ENCODE measurements around the gene ENKD1.

ENKD1 gene

DNA sequence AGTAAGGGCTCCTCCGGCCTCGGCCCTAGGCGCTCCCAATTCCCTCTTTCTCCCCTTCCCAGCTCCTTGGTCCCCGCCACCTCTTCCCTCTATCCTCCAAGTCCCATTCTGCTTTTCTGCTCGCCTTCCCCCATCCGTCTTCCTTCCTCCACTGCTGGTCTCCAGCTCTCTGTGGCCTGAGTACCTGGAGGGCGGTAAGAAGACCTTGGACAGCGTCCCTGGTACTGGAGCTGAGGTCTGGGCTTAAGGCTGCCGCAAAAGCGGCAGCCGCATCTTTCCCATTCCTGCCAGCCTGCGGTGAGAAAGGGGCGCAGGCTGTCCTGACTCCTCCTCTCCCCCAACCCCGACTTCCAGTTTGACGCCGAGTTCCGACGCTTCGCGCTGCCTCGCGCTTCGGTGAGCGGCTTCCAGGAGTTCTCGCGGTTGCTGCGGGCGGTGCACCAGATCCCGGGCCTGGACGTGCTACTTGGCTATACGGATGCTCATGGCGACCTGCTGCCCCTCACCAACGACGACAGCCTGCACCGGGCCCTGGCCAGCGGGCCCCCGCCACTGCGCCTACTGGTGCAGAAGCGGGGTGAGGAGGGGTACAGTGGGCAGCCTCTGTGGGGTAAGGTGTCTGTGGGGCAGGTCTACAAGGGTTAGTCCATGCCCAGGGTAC lies 5.3 kb downstream of the ENKD1 start:
- H3K4me3 Mint-ChIP-seq: peak overlapping the region; percentile 87
- peaks cover 5% of the 10 kb centered on the region for H3K36me3 Mint-ChIP-seq
- no peak overlapping the region for H3K27ac Mint-ChIP-seq
- H3K4me1 Mint-ChIP-seq (ENCODE audit: low read depth): peaks cover 20% of the 10 kb centered on the region
- no peaks in the 10 kb centered on the region for H3K9me3 Mint-ChIP-seq (ENCODE audit: low read depth)
- no peaks in the 10 kb centered on the region for H3K27me3 Mint-ChIP-seq

DNA sequence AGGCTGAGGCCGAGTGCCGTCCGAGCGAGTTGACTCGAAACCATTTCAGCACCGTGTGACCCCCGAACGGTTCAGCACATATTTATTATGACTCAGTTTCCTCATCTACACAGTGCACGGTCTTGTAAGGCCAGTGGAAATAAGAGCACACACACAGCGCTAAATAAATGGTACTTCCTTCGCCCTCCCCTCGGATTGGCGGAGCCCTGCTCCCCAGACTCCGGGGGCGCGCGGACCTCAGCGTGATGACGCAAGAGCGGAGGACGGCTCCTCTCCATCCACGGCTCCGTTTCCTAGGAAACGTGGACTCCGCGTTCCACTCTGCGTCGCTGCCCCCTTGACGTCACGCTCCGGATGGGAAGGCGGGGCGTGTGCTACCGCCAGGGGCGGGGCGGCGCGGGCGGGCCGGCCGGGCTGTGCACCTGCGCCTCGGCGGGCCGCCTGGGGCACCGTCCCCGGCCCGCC lies 6.0 kb downstream of the ENKD1 start, which contains the start of gene PARD6A:
TSS of gene PARD6A (plus strand) at position 397 of the 465 bp plus-strand sequence. CDS start 79 bp downstream, outside the sequence.
- Mint-ChIP-seq H3K9me3 (ENCODE audit: low read depth) (no peaks in the 10 kb centered on the region), H3K27me3 (no peaks in the 10 kb centered on the region), H3K36me3 (peaks cover 5% of the 10 kb centered on the region), H3K4me3 (peak within 1 kb of the TSS; percentile 94), H3K27ac (peak within 1 kb of the TSS; percentile 93), H3K4me1 (ENCODE audit: low read depth) (peaks cover 20% of the 10 kb centered on the region)

DNA sequence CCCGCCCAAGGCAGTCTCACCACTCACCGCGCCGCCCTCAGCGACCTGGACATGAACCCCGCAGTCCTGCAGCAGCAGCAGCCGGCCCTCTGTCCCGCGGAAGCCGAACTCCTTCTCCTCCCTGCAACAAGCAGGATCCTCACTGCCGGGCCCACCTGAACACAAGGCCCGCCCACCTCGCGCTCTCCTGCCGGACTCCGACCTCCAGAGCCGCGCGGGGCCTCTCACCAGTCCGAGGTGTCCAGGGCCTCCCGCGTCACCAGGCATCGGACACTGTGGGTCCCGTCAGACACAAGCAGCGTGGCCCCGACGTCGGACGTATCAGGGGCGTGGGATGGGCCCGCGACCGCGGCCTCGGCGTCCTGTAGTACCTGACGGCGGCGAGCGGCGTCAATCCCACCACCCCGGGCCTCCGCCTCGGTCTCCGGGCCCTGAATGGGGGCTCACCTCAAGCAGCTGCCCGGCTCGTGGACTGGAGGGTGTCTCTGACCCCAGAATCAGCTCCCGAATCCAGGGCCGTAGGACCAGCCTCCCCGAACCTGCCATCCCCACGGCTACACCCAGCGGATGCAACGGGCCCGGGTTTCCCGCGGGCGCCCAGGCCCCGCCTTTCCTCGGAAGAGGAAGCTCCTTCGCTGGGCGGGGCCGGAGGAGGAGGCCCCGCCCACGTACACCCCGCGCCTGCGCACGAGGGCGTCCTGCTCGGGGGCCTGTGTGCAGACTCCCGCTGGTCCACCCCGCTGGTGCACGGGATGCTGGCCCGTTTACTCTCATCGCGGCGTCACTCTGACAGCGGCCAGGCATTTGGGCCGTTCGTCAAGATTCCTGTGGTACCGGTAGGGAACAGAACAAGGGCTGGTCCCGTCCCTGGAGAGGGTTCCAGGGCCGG lies 6.6 kb downstream of the ENKD1 start, which contains the start of gene ACD:
TSS of gene ACD (minus strand) at position 586 of the 889 bp plus-strand sequence. CDS start at position 546, 40 bp downstream.
- Mint-ChIP-seq H3K4me3 (peak within 1 kb of the TSS; percentile 94), H3K4me1 (ENCODE audit: low read depth) (peaks cover 20% of the 10 kb centered on the region), H3K9me3 (ENCODE audit: low read depth) (no peaks in the 10 kb centered on the region), H3K27me3 (no peaks in the 10 kb centered on the region), H3K27ac (peak within 1 kb of the TSS; percentile 93), H3K36me3 (peaks cover 5% of the 10 kb centered on the region)

DNA sequence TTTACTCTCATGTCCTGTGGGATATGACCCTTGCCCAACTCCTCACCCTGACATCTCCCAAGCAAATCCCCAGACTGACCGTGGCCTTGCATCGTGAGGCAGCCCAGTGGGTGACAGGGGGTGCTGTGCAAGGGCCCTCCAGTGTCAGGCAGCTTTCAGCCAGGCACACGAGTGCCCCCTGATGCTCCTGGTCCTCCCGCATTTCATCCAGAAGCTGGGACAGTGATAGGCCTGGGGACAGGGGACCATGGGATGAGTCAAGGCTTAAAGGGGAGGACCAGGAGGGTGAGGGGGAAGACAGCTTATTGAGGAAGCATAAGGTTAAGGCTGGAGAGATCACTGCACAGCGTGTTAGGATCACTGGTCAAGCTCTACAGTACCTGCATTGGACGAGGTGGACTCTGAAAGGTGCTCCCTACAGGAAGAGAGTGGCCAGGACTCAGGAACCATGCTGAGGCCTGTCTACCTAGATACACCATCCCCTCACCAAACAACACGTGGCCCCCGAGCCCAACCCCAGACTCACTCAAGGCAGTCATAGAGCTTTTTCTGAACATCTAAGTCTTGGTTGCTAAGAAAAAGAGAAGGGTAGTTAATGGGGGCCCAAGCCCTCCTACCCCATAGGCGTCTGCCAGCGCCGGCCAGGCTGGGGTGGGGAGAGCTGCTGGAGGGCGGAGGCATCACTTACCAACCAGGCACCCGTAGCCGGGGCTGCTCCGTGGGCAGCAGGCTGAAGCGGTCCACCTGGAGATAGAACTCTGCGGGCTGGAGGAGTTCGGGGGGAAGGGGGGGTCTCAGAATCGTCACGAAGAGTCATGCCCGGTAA lies 7.5 kb downstream of the ENKD1 start:
- Mint-ChIP-seq H3K27ac (peak overlapping the region; percentile 93), H3K27me3 (no peaks in the 10 kb centered on the region), H3K36me3 (no peaks in the 10 kb centered on the region)

DNA sequence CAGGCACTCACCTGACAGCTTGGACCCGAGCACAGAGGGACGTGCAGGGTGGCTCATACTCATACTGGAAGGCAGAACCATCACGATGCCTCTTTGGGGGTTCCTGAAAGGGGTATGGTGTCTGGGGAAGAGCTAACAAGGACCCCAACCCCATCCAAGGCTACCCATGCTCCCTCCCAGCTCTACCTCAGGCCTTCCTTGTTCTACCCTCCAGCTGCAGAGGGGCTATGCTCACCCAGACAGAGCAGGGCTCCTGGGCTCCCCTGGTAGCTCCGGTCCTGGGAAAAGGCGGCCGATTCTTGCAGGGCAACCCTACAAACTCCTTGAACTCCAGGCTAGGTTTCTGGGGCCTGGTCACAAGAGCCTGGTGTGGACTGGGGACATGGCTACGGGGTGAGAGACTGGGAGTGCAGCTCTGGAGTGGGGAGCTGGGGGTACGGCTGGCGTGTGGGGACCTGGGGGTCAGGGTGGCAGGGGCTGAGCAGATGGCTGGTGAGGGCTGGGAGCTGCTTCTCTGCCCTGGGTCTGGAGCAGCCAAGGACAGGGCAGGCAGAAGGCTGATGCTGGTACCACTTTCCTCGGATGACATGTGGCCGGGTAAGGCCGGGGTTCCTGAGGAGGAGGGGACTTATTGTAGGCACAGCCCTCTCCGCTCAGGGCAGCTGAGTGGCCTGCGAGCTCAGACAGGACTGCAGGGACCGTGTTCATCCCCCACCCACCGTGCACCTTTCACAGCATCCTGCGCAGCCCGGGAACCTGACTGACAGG lies 8.6 kb downstream of the ENKD1 start:
- H3K27me3 Mint-ChIP-seq: no peaks in the 10 kb centered on the region
- H3K4me3 Mint-ChIP-seq: peak overlapping the region; percentile 94
- H3K36me3 Mint-ChIP-seq: no peaks in the 10 kb centered on the region
- H3K27ac Mint-ChIP-seq: peak overlapping the region; percentile 46
- peaks cover 18% of the 10 kb centered on the region for H3K4me1 Mint-ChIP-seq (ENCODE audit: low read depth)
- no peaks in the 10 kb centered on the region for H3K9me3 Mint-ChIP-seq (ENCODE audit: low read depth)

More for the DNA sequence above, 7.5 kb downstream of the ENKD1 start:
- H3K9me3 Mint-ChIP-seq (ENCODE audit: low read depth): no peaks in the 10 kb centered on the region
- H3K4me3 Mint-ChIP-seq: peak overlapping the region; percentile 94
- H3K4me1 Mint-ChIP-seq (ENCODE audit: low read depth): peaks cover 20% of the 10 kb centered on the region

DNA sequence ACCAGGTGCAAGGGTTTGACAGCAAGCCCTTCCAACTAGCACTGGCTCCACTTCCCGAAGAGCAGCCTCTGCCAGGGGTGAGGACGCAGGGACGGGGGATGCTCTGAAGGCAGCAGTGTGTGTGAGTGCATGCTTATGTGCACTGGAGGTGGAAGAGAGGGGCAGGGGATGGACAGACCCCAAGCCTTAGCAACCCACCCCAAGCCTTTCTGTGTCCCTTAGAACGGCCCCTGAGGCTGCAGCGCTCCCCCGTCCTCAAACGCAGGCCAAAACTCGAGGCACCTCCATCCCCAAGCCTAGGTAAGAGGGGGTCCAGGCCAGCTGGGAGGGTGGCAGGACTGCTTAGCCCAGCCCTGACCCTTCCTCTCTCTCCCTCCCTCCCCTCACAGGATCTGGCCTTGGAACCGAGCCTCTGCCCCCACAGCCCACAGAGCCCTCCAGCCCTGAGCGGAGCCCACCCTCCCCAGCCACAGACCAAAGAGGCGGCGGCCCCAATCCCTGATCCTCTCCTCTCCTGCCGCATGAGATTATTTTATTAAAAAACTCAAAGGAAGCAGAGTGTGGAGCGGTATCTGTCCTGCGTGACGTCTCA lies 9.4 kb downstream of the ENKD1 start:
- H3K4me3 Mint-ChIP-seq: peak overlapping the region; percentile 32

DNA sequence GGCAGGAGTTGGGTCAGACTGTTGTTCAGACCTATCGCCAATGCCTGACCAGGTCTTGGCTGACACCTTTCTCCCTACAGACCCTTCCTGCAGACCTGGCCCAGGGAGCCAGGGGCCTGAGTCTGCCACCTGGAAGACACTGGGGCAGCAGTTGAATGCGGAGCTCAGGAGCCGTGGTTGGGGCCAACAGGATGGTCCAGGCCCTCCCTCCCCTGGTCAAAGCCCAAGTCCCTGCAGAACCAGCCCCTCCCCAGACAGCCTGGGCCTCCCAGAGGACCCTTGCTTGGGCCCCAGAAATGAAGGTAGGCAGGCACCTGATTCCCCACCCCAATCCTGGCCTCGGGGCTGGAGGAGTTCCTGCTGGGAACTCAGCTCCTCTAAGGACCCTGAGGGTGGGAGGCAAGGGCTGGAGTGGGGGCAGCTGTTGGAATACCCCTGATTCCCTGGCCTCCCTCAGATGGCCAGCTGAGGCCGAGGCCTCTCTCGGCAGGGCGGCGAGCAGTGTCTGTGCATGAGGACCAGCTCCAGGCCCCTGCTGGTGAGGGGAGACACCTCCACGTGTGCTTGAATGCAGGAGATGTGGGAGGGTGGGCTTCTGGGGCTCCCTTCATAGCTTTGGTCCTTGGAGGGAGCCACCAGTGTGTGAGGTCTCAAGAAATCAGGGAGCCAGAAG lies 10.1 kb downstream of the ENKD1 start:
- H3K36me3 Mint-ChIP-seq: peaks cover 2% of the 10 kb centered on the region
- H3K9me3 Mint-ChIP-seq (ENCODE audit: low read depth): no peaks in the 10 kb centered on the region
- no peaks in the 10 kb centered on the region for H3K27me3 Mint-ChIP-seq
- H3K4me1 Mint-ChIP-seq (ENCODE audit: low read depth): peaks cover 19% of the 10 kb centered on the region
- H3K27ac Mint-ChIP-seq: no peak overlapping the region
- no peak overlapping the region for H3K4me3 Mint-ChIP-seq

More for the DNA sequence above, 9.4 kb downstream of the ENKD1 start:
- H3K27ac Mint-ChIP-seq: peak overlapping the region; percentile 46
- H3K27me3 Mint-ChIP-seq: no peaks in the 10 kb centered on the region
- H3K4me1 Mint-ChIP-seq (ENCODE audit: low read depth): peaks cover 18% of the 10 kb centered on the region
- peaks cover under 1% of the 10 kb centered on the region for H3K36me3 Mint-ChIP-seq
- no peaks in the 10 kb centered on the region for H3K9me3 Mint-ChIP-seq (ENCODE audit: low read depth)

DNA sequence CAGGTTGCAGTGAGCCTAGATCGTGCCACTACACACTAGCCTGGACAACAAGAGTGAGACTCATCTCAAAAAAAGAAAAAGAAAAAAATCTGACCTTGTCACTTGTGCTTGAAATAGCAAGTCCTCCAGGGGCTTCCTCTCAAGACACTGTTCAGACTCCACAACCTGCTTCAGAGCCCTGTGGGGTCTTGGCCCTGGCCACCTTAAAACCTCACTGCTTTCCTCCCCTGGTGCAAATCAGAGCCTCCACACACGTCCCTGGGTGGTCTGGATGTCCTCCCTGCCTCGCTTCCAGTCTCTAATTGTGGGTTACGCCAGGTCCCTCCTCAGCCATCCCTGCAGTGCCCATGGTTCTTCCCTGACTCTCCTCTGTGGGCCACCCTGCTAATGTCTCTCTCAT lies 11.2 kb downstream of the ENKD1 start:
- H3K4me1 Mint-ChIP-seq (ENCODE audit: low read depth): peaks cover 15% of the 10 kb centered on the region
- no peak overlapping the region for H3K4me3 Mint-ChIP-seq
- H3K27ac Mint-ChIP-seq: peak overlapping the region; percentile 46
- H3K9me3 Mint-ChIP-seq (ENCODE audit: low read depth): no peaks in the 10 kb centered on the region
- H3K27me3 Mint-ChIP-seq: no peaks in the 10 kb centered on the region
- H3K36me3 Mint-ChIP-seq: peaks cover 2% of the 10 kb centered on the region

DNA sequence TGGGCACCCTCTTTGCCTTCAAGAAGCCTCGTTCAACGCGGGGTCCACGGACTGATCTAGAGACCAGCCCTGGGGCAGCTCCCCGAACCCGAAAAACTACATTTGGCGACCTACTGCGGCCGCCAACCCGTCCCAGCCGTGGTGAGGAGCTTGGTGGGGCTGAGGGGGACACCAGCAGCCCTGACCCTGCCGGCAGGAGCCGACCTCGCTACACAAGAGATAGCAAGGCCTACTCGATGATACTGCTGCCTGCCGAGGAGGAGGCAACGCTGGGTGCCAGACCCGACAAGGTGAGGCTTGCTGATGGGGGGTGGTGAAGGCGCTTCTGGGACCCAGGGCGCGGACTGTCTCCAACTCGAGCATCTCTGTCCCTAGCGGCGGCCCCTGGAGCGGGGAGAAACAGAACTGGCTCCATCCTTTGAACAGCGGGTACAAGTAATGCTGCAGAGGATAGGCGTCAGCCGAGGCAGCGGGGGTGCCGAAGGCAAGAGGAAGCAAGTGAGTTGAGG lies 12.1 kb downstream of the ENKD1 start:
- Mint-ChIP-seq H3K36me3 (peaks cover 2% of the 10 kb centered on the region), H3K9me3 (ENCODE audit: low read depth) (no peaks in the 10 kb centered on the region), H3K27me3 (no peaks in the 10 kb centered on the region), H3K4me3 (no peak overlapping the region), H3K27ac (no peak overlapping the region), H3K4me1 (ENCODE audit: low read depth) (peaks cover 14% of the 10 kb centered on the region)

DNA sequence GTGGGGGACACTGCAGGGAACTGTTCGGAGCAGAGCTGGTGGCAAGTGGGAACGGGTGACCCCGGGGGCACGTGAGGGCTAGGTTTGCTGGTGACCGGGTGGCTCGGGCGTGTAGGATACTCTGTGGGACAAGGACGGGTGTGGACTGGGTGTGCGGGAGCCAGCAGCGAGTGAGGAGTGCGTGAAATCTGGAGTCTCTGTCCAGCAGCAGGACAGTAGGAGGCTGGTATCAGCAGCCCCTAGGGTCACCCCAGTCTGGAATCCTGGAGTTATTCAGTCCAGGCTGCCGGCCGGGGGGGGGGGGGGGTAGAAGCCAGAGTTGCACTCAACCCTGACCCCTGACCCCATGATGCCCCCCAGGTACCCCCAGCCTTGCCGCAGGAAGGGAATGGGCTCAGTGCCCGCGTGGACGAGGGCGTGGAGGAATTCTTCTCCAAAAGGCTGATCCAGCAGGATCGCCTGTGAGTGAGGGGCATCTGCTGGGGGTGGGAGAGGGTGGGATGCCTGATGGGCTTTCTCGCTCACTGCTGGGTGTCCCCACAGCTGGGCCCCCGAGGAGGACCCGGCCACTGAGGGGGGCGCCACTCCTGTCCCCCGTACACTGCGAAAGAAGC lies 12.7 kb downstream of the ENKD1 start:
- Mint-ChIP-seq H3K27me3 (no peaks in the 10 kb centered on the region), H3K9me3 (ENCODE audit: low read depth) (no peaks in the 10 kb centered on the region), H3K36me3 (peaks cover 2% of the 10 kb centered on the region), H3K27ac (no peak overlapping the region), H3K4me3 (no peak overlapping the region), H3K4me1 (ENCODE audit: low read depth) (peaks cover 10% of the 10 kb centered on the region)

DNA sequence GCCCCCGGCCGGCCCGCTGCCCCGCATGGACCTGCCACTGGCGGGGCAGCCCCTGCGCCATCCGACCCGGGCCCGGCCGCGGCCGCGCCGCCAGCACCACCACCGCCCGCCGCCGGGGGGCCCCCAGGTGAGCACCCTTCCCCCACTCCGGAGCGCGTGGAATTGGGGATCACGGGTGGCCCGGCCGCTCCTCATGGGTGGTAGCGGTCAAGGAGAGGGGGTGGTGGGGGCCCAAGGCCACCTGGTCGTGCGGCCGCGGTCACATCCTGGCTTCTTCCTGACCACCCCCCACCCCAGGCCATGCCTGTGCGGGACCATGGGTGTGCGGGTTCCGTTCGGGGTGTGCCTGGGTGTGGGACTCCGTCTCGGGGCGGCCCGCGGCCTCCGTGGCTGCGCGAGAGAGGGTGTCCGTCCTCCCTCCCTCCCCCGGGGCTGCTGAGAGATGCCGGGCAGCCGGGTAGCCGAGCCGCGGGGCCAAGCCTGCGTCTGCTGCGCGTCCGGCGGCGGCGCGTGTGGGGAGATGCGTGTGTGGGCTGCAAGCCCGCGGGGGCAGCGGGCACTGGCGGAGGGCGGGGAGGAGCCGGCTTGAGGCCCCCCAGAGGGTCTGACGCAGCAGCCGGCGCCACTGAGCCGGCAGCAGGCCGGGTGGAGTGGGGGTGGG lies 13.3 kb downstream of the ENKD1 start:
- Mint-ChIP-seq H3K9me3 (ENCODE audit: low read depth) (no peaks in the 10 kb centered on the region), H3K36me3 (peaks cover 2% of the 10 kb centered on the region), H3K27me3 (no peaks in the 10 kb centered on the region), H3K4me1 (ENCODE audit: low read depth) (peaks cover 6% of the 10 kb centered on the region), H3K4me3 (no peak overlapping the region), H3K27ac (no peak overlapping the region)

DNA sequence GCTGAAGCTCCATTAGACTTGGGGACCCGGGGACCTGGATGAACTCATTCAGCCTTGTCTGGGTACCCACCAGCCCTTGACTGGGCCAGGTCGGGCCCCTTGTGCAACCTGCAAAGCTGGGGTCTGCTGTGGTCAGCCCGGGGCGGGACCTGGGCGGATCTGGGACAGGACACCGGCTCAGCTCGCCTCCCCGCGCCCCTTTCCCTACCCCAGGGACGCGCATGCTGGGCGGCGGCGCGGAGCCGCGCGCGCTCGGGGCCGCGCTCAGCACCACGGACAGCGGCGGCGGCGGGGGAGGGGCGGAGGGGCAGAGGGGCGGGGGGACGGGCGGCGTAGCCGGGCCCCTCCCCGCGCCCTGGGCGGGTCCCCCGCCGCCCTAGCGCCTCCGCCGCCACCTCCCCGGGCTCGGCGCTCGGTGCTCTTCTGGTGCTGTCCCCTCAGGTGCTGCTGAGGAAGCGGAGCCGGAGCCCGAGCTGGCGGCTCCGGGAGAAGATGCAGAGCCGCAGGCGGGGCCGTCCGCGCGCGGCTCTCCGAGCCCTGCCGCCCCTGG lies 13.9 kb downstream of the ENKD1 start:
- Mint-ChIP-seq H3K4me1 (ENCODE audit: low read depth) (peaks cover 6% of the 10 kb centered on the region), H3K36me3 (peaks cover 2% of the 10 kb centered on the region), H3K27ac (no peak overlapping the region), H3K9me3 (ENCODE audit: low read depth) (no peaks in the 10 kb centered on the region), H3K27me3 (no peaks in the 10 kb centered on the region), H3K4me3 (no peak overlapping the region)

Measured in activated naive CD8-positive, alpha-beta T cell (primary cell).